CD4-positive, alpha-beta T cell treated with Interleukin-6 at 100 ng/mL for 8 hours (primary cell): ENCODE measurements around the gene ADCY3.
"Not testable (repeated sequence)": the region's sequence is repeated elsewhere in the genome, so short reads cannot be mapped to it uniquely, and the experiment has no call there.

Source experiments
- DNase-seq: peaks from one replicate; pipeline ENCODE4 v3.0.0-alpha.2; 2020; ENCODE audit warnings: mixed read lengths, low spot score

Gene ADCY3

GRCh38 chr2:24809316-24810007 lies 110.6 kb downstream of the ADCY3 start:
- DNase-seq, result no peak

- DNase-seq, result no peak
Measured at GRCh38 chr2:24806661-24807036, 113.4 kb downstream of the ADCY3 start.

GRCh38 chr2:24805811-24806660 lies 114.0 kb downstream of the ADCY3 start:
- DNase-seq, result not testable (repeated sequence)

- not testable (repeated sequence) for DNase-seq
Measured at GRCh38 chr2:24800487-24800886, 119.5 kb downstream of the ADCY3 start.

- no peak for DNase-seq
Measured at GRCh38 chr2:24797644-24798043, 122.4 kb downstream of the ADCY3 start.

- DNase-seq, result no peak
Measured at GRCh38 chr2:24793761-24794435, 126.1 kb downstream of the ADCY3 start.

GRCh38 chr2:24792874-24793760 lies 126.9 kb downstream of the ADCY3 start, which contains the start of the genes CENPO and PTRHD1:
Gene CENPO (plus strand): TSS chr2:24793425. CDS start chr2:24793920, 495 bp downstream.
Gene PTRHD1 (minus strand): TSS chr2:24793391. CDS start chr2:24793377, 14 bp downstream.
- DNase-seq, result peak; percentile 94

- DNase-seq, result no peak
Measured at GRCh38 chr2:24792542-24792873, 127.5 kb downstream of the ADCY3 start.

GRCh38 chr2:24791452-24791851 lies 128.6 kb downstream of the ADCY3 start:
- no peak for DNase-seq

GRCh38 chr2:24788816-24789215 lies 131.2 kb downstream of the ADCY3 start:
- no peak for DNase-seq

GRCh38 chr2:24787532-24787931 lies 132.5 kb downstream of the ADCY3 start:
- DNase-seq, result no peak

- no peak for DNase-seq
Measured at GRCh38 chr2:24785671-24786321, 134.2 kb downstream of the ADCY3 start.

- DNase-seq, result no peak
Measured at GRCh38 chr2:24783641-24784040, 136.4 kb downstream of the ADCY3 start.

- no peak for DNase-seq
Measured at GRCh38 chr2:24779116-24779515, 140.9 kb downstream of the ADCY3 start.

- DNase-seq, result no peak
Measured at GRCh38 chr2:24774373-24774772, 145.7 kb downstream of the ADCY3 start.

- DNase-seq, result no peak
Measured at GRCh38 chr2:24771764-24772586, 148.1 kb downstream of the ADCY3 start.

- DNase-seq, result no peak
Measured at GRCh38 chr2:24771061-24771460, 149.0 kb downstream of the ADCY3 start.
